ENCODE results near the gene ARL1. TPM values are rescaled to one million over a fixed set of nuclear protein-coding genes. Genes with fewer than 3 reads are reported as not detected.

ARL1 gene
- total RNA-seq (2014; rRNA removed; shearing (Covaris generic)) (61.1 and 63.3 TPM in 2 replicates), total RNA-seq (2022) (68.1 and 75.3 TPM in 2 replicates), Bru-seq, nascent RNA (percentile 78 among the genes with signal in this experiment), BruChase-seq, experiment 1, labeled RNA remaining after a 6-hour chase (percentile 89 among the genes with signal in this experiment), BruChase-seq, experiment 2, labeled RNA remaining after a 2-hour chase (percentile 87 among the genes with signal in this experiment)
- long read RNA-seq, transcript ARL1-201 (6 exons, 3,241 nt): major isoform, 67 of 79 reads
- long read RNA-seq, partial matches to known transcripts: 0 of 79 reads
- long read RNA-seq, other reads (novel, unspliced or antisense): 10 of 79 reads

DNA sequence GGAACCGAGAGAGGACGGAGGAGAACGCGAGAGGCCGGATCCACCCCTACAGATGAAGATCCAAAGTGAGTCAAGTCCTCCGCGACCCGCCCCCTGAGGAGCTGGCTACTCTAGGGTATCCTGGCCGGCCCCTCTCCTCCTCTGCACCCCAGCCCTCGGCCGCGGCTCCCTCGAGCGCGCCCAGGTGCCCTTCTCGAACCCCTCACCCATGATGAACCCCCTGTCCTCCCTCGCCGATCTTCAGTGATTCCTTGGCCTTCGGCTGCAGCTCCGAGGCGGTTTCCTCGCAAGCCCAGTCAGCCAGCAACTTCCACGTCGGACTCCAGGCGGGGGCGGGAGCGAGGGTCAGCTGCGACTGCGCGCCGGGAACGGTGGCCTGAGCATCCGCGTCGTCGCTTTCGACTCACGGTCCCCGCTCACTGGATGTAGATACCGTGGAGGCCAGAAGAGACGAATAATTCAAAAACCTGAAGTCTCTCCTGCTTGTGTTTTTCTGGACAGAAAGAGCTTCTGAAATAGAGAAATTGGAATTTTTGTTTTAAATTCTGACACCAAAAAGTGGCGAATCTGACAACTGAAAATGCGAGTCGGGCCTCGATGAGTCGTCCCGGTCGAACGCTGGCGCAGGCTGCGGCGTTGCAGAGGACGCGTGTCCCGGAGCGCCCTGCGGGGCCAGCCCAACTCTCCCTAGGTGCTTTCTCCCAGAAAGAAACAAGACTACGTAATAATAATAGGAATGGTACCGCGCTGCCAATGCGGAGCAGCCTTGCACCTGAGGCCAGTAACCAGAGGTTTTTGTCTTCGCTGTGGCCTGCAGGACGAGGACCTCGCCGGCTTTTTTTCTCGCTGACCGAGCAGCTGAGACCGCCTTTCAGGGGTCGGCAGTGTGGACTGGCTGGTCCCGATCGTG, at the start of gene ARL1:
Gene ARL1, minus strand, starts transcription at position 337 of the 910 bp plus-strand sequence. Its CDS starts 127 bp downstream, at position 210.
- DNase-seq (ENCODE audit: low spot score): peak; percentile 89
- TF ChIP-seq, protein P1, sequence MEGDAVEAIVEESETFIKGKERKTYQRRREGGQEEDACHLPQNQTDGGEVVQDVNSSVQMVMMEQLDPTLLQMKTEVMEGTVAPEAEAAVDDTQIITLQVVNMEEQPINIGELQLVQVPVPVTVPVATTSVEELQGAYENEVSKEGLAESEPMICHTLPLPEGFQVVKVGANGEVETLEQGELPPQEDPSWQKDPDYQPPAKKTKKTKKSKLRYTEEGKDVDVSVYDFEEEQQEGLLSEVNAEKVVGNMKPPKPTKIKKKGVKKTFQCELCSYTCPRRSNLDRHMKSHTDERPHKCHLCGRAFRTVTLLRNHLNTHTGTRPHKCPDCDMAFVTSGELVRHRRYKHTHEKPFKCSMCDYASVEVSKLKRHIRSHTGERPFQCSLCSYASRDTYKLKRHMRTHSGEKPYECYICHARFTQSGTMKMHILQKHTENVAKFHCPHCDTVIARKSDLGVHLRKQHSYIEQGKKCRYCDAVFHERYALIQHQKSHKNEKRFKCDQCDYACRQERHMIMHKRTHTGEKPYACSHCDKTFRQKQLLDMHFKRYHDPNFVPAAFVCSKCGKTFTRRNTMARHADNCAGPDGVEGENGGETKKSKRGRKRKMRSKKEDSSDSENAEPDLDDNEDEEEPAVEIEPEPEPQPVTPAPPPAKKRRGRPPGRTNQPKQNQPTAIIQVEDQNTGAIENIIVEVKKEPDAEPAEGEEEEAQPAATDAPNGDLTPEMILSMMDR (conservative IDR thresholded peaks at IDR 0.05; ENCODE audit: low read length): no peak
- no peak; the same call in 1 of the 2 replicates for TF ChIP-seq EZH2phosphoT487 (IDR thresholded peaks at IDR 0.05; ENCODE audit: borderline replicate concordance, low read depth, low read length)
- peak within 1 kb of the TSS; percentile 99 for H2AFZ ChIP-seq (ENCODE audit: low read length)
- H3K79me2 ChIP-seq (ENCODE audit: insufficient read depth, low read depth, low read length): peaks cover 50% of the 10 kb centered on the region
- peak within 1 kb of the TSS; percentile 84 for H3K4me2 ChIP-seq (ENCODE audit: low read length)
- H3K36me3 ChIP-seq (ENCODE audit: insufficient read depth, low read length): peaks cover 12% of the 10 kb centered on the region
- H3K9me3 ChIP-seq (ENCODE audit: low read length): no peaks in the 10 kb centered on the region
- H4K20me1 ChIP-seq (ENCODE audit: insufficient read depth, low read length): 0 out of 2 replicates have a peak, but pooled peaks cover 6% of the 10 kb centered on the region
- peaks cover 20% of the 10 kb centered on the region for H3K4me1 ChIP-seq (ENCODE audit: insufficient read depth, low read length, poor library complexity, severe bottlenecking)
- H3K9me2 ChIP-seq (ENCODE audit: insufficient read depth, low read length): no peaks in the 10 kb centered on the region
- H3K27ac ChIP-seq (ENCODE audit: low read depth, low read length, poor library complexity, severe bottlenecking): peak within 1 kb of the TSS; percentile 41
- POLR2A ChIA-PET: interaction anchor here (0.6 to 1.7 kb wide), 15 partner anchors 9 to 668 kb away, joined by 3 to 5 read pairs (median 3); no protein-coding TSS in a partner anchor
- BruUV-seq (replicated peaks): no TSS peak
- intact Hi-C loops (cut with micrococcal nuclease; ENCODE audit: unreplicated experiment): no loop called here
- peak within 1 kb of the TSS; percentile 86 for H3K4me3 ChIP-seq (ENCODE audit: low read depth, low read length, poor library complexity, severe bottlenecking)
- CTCF ChIA-PET (ENCODE audit: unreplicated experiment): no interaction called here

DNA sequence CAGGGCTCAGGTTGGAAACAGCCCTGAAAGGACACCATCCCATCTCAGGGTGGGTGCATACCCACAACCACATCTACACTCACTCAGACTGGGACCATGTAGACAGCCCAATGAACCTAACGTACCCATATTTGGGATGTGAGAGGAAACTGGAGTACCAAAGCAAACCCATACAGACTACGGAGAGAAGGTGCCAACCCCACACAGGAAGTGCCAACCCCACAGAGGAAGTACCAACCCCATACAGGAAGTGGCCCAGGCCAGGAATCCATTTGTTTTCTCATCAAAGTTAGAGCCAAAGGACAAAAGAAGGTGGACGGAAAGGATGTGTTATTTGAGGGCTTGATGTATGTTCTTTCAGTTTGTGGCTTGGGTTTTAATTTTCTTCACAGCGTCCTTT, 48.1 kb upstream of the ARL1 start:
- Histone ChIP-seq H3K79me2 (ENCODE audit: insufficient read depth, low read depth, low read length) (no peaks in the 10 kb centered on the region), H2AFZ (ENCODE audit: low read length) (no peak overlapping the region), H3K9me2 (ENCODE audit: insufficient read depth, low read length) (no peaks in the 10 kb centered on the region), H3K4me1 (ENCODE audit: insufficient read depth, low read length, poor library complexity, severe bottlenecking) (no peaks in the 10 kb centered on the region), H3K4me3 (ENCODE audit: low read depth, low read length, poor library complexity, severe bottlenecking) (no peak overlapping the region), H4K20me1 (ENCODE audit: insufficient read depth, low read length) (no peaks in the 10 kb centered on the region), H3K4me2 (ENCODE audit: low read length) (no peak overlapping the region), H3K36me3 (ENCODE audit: insufficient read depth, low read length) (no peaks in the 10 kb centered on the region), H3K9me3 (ENCODE audit: low read length) (no peaks in the 10 kb centered on the region), H3K27ac (ENCODE audit: low read depth, low read length, poor library complexity, severe bottlenecking) (no peak overlapping the region)
- no peak for DNase-seq (ENCODE audit: low spot score)
- intact Hi-C loops (cut with micrococcal nuclease; ENCODE audit: unreplicated experiment): no loop called here
- no TSS peak for BruUV-seq (replicated peaks)
- CTCF ChIA-PET (ENCODE audit: unreplicated experiment): no interaction called here
- no peak for TF ChIP-seq EZH2phosphoT487 (IDR thresholded peaks at IDR 0.05; ENCODE audit: borderline replicate concordance, low read depth, low read length)
- POLR2A ChIA-PET: interaction anchor here (0.6 kb wide), 1 partner anchor 41 kb away, joined by 3 read pairs; no protein-coding TSS in a partner anchor

DNA sequence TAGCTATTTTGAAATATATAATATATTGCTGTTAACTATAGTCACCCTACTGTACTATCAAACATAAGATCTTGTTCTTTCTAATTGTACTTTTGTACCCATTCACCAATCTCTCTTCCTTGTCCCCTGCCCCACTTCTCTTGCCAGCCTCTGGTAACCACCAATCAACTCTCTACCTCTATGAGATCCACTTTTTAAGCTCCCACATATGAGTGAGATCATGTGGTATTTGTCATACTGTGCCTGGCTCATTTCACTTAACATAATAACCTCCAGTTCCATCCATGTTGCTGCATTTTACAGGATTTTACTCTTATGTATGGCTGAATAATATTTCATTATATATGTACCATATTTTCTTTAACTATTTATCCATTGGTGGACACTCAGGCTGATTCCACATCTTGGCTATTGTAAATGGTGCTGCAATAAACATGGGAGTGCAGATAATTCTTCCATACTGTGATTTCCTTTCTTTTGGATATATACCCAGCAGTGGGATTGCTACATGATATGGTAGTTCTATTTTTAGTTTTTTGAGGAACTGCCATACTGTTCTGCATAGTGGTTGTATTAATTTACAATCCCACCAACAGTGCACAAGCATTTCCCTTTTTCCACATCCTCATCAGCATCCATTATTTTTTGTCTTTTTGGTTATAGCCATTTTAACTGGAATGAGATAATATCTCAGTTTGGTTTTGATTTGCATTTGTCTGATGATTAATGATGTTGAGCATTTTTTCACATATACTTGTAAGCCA, 34.1 kb upstream of the ARL1 start:
- ChIA-PET CTCF (ENCODE audit: unreplicated experiment) (no interaction called here), POLR2A (interaction anchor here (1.0 to 2.2 kb wide), 2 partner anchors 10 to 11 kb away, joined by 3 to 9 read pairs; no protein-coding TSS in a partner anchor)
- no peak for DNase-seq (ENCODE audit: low spot score)
- Histone ChIP-seq H4K20me1 (ENCODE audit: insufficient read depth, low read length) (no peaks in the 10 kb centered on the region), H3K9me2 (ENCODE audit: insufficient read depth, low read length) (no peaks in the 10 kb centered on the region), H3K9me3 (ENCODE audit: low read length) (no peaks in the 10 kb centered on the region), H3K79me2 (ENCODE audit: insufficient read depth, low read depth, low read length) (no peaks in the 10 kb centered on the region), H3K4me1 (ENCODE audit: insufficient read depth, low read length, poor library complexity, severe bottlenecking) (no peaks in the 10 kb centered on the region), H2AFZ (ENCODE audit: low read length) (no peak overlapping the region), H3K36me3 (ENCODE audit: insufficient read depth, low read length) (no peaks in the 10 kb centered on the region), H3K4me2 (ENCODE audit: low read length) (no peak overlapping the region), H3K4me3 (ENCODE audit: low read depth, low read length, poor library complexity, severe bottlenecking) (no peak overlapping the region), H3K27ac (ENCODE audit: low read depth, low read length, poor library complexity, severe bottlenecking) (no peak overlapping the region)
- intact Hi-C loops (cut with micrococcal nuclease; ENCODE audit: unreplicated experiment): no loop called here
- BruUV-seq (replicated peaks): no TSS peak
- no peak for TF ChIP-seq EZH2phosphoT487 (IDR thresholded peaks at IDR 0.05; ENCODE audit: borderline replicate concordance, low read depth, low read length)

Measured in OCI-LY7 (cell line).